SK-N-SH treated with all-trans-retinoic acid at 6 μM for 48 hours (cell line): ENCODE measurements around the gene ACTL7B.

Source experiments
- ARNTL ChIP-seq: fragments of 450-650 bp; formaldehyde crosslinking; IDR thresholded peaks from 2 replicates; pipeline ENCODE4 v1.5.0; 2020; ENCODE audit warnings: low read depth, mild to moderate bottlenecking, moderate library complexity, borderline replicate concordance
- CREB5 ChIP-seq: fragments of 250-450 bp; sonication (Bioruptor Pico); IDR thresholded peaks from 2 replicates; pipeline ENCODE4 v1.5.1; 2020; ENCODE audit warnings: low read depth, mild to moderate bottlenecking, moderate library complexity
- CSDC2 ChIP-seq: fragments of 250-450 bp; sonication (Bioruptor Pico); IDR thresholded peaks from 2 replicates; pipeline ENCODE4 v1.5.0; 2020; ENCODE audit warnings: mild to moderate bottlenecking, moderate library complexity
- CSRNP3 ChIP-seq: fragments of 250-450 bp; sonication (Bioruptor Pico); IDR thresholded peaks from 2 replicates; pipeline ENCODE4 v1.5.1; 2021; ENCODE audit warnings: mild to moderate bottlenecking, moderate library complexity
- ISL1 ChIP-seq: fragments of 250-450 bp; sonication (Bioruptor Pico); IDR thresholded peaks from 2 replicates; pipeline ENCODE4 v2.1.2; 2022; ENCODE audit warnings: mild to moderate bottlenecking, moderate library complexity
- PATZ1 ChIP-seq: fragments of 250-450 bp; sonication (Bioruptor Pico); IDR thresholded peaks from 2 replicates; pipeline ENCODE4 v1.8.0; 2020; ENCODE audit warnings: mild to moderate bottlenecking, moderate library complexity, borderline replicate concordance
- POU6F1 ChIP-seq: fragments of 250-450 bp; sonication (Bioruptor Pico); IDR thresholded peaks from 2 replicates; pipeline ENCODE4 v1.8.0; 2021; ENCODE audit warnings: low read depth, mild to moderate bottlenecking, moderate library complexity, borderline replicate concordance
- PPARA ChIP-seq: fragments of 250-450 bp; sonication (Bioruptor Pico); IDR thresholded peaks from 2 replicates; pipeline ENCODE4 v1.5.0; 2020; ENCODE audit warnings: mild to moderate bottlenecking, borderline replicate concordance
- TOX ChIP-seq: fragments of 250-450 bp; sonication (Bioruptor Pico); IDR thresholded peaks from 2 replicates; pipeline ENCODE4 v1.8.0; 2021; ENCODE audit warnings: mild to moderate bottlenecking, moderate library complexity, borderline replicate concordance
- TSHZ2 ChIP-seq: fragments of 250-450 bp; sonication (Bioruptor Pico); IDR thresholded peaks from 2 replicates; pipeline ENCODE4 v1.5.0; 2020; ENCODE audit warnings: mild to moderate bottlenecking, moderate library complexity
- ZC3H10 ChIP-seq: fragments of 250-450 bp; sonication (Bioruptor Pico); IDR thresholded peaks from 2 replicates; pipeline ENCODE4 v1.5.1; 2021; ENCODE audit warnings: mild to moderate bottlenecking, moderate library complexity
- ZFP30 ChIP-seq: fragments of 450-650 bp; formaldehyde crosslinking; IDR thresholded peaks from 2 replicates; pipeline ENCODE4 v1.5.0; 2022; ENCODE audit warnings: mild to moderate bottlenecking, moderate library complexity
- ZNF565 ChIP-seq: fragments of 450-650 bp; formaldehyde crosslinking; conservative IDR thresholded peaks from 2 replicates; pipeline ENCODE4 v1.5.0; 2020; ENCODE audit warnings: low read depth, mild to moderate bottlenecking, moderate library complexity

- TF ChIP-seq ZFP30 (CRISPR knock-in tag) = no peak
- no peak for TF ChIP-seq PATZ1 (CRISPR knock-in tag)
- TF ChIP-seq CREB5 (CRISPR knock-in tag) = no peak
- TF ChIP-seq ARNTL (CRISPR knock-in tag) = no peak
- TF ChIP-seq PPARA (CRISPR knock-in tag) = no peak
- TF ChIP-seq POU6F1 (CRISPR knock-in tag) = no peak
- no peak for TF ChIP-seq TOX (CRISPR knock-in tag)
- no peak for TF ChIP-seq ZNF565 (CRISPR knock-in tag)
- TF ChIP-seq ZC3H10 (CRISPR knock-in tag) = no peak
- no peak for TF ChIP-seq TSHZ2 (CRISPR knock-in tag)
- no peak for TF ChIP-seq CSRNP3 (CRISPR knock-in tag)
- TF ChIP-seq CSDC2 (CRISPR knock-in tag) = no peak
- TF ChIP-seq ISL1 (CRISPR knock-in tag) = no peak
Measured at GRCh38 chr9:108811944-108812343, 43.8 kb downstream of the ACTL7B start.
